Caki2 (cell line): ENCODE data around the gene PPFIBP2. TPM values are rescaled to one million over a fixed set of nuclear protein-coding genes. Genes with fewer than 3 reads are reported as not detected.

ENCODE experiments used
- DNase-seq: peaks from one replicate; pipeline ENCODE4 v3.0.0-alpha.2; 2015; ENCODE audit warnings: low read depth
- in situ Hi-C: cut with HindIII; loops from 2 replicates; pipeline ENCODE4 v1.10.0; 2016; ENCODE audit warnings: low sequenced_read_pairs, low pct_unique_long_range_greater_than_20kb, mixed read lengths
- total RNA-seq: library from RNA; depleted of rRNA; stranded (reverse); fragments of >200 nt; shearing (Covaris generic); gene quantifications from 2 replicates; pipeline ENCODE4 v1.2.3, GENCODE V29; 2014; ENCODE audit warnings: low replicate concordance

Gene PPFIBP2
- total RNA-seq, 1 experiment from 2014 or later, result 10.1 TPM

GRCh38 chr11:7520011-7520942 lies 6.5 kb downstream of the PPFIBP2 start:
- no peak for DNase-seq
- in situ Hi-C loops, result no loop called here

GRCh38 chr11:7520981-7521487 lies 7.2 kb downstream of the PPFIBP2 start:
- in situ Hi-C loops, result no loop called here
- DNase-seq, result no peak

GRCh38 chr11:7522121-7522520 lies 8.3 kb downstream of the PPFIBP2 start:
- in situ Hi-C loops, result no loop called here
- no peak for DNase-seq

GRCh38 chr11:7522546-7522945 lies 8.7 kb downstream of the PPFIBP2 start:
- in situ Hi-C loops, result no loop called here

GRCh38 chr11:7523416-7524210 lies 9.8 kb downstream of the PPFIBP2 start:
- in situ Hi-C loops, result no loop called here

More at GRCh38 chr11:7522546-7522945, 8.7 kb downstream of the PPFIBP2 start:
- DNase-seq, result no peak

GRCh38 chr11:7524462-7525235 lies 10.8 kb downstream of the PPFIBP2 start:
- in situ Hi-C loops, result no loop called here
- DNase-seq, result peak; percentile 73

More at GRCh38 chr11:7523416-7524210, 9.8 kb downstream of the PPFIBP2 start:
- no peak for DNase-seq

GRCh38 chr11:7525424-7525823 lies 11.6 kb downstream of the PPFIBP2 start:
- no peak for DNase-seq
- in situ Hi-C loops, result no loop called here

GRCh38 chr11:7527029-7527428 lies 13.2 kb downstream of the PPFIBP2 start:
- no peak for DNase-seq
- in situ Hi-C loops, result no loop called here

- in situ Hi-C loops, result no loop called here
- no peak for DNase-seq
Measured at GRCh38 chr11:7528514-7529049, 14.8 kb downstream of the PPFIBP2 start.

- in situ Hi-C loops, result no loop called here
- DNase-seq, result no peak
Measured at GRCh38 chr11:7530013-7530640, 16.3 kb downstream of the PPFIBP2 start.

GRCh38 chr11:7531011-7531410 lies 17.2 kb downstream of the PPFIBP2 start:
- no peak for DNase-seq
- in situ Hi-C loops, result no loop called here

GRCh38 chr11:7532405-7533145 lies 18.8 kb downstream of the PPFIBP2 start:
- in situ Hi-C loops, result no loop called here
- no peak for DNase-seq

- in situ Hi-C loops, result no loop called here
- DNase-seq, result no peak
Measured at GRCh38 chr11:7533199-7534041, 19.6 kb downstream of the PPFIBP2 start.

- no peak for DNase-seq
- in situ Hi-C loops, result no loop called here
Measured at GRCh38 chr11:7534042-7534378, 20.2 kb downstream of the PPFIBP2 start.

GRCh38 chr11:7536100-7536499 lies 22.3 kb downstream of the PPFIBP2 start:
- no peak for DNase-seq
- in situ Hi-C loops, result no loop called here

GRCh38 chr11:7537265-7537664 lies 23.5 kb downstream of the PPFIBP2 start:
- DNase-seq, result no peak
- in situ Hi-C loops, result no loop called here
